ENCODE data around the gene MFSD2B. TPM values are rescaled to one million over a fixed set of nuclear protein-coding genes. Genes with fewer than 3 reads are reported as not detected.
A peak's percentile ranks its signal among the peaks of the same experiment; 100 is the strongest.

MFSD2B gene
- total RNA-seq, 1 experiment from 2014 or later = 0.42 TPM

DNA sequence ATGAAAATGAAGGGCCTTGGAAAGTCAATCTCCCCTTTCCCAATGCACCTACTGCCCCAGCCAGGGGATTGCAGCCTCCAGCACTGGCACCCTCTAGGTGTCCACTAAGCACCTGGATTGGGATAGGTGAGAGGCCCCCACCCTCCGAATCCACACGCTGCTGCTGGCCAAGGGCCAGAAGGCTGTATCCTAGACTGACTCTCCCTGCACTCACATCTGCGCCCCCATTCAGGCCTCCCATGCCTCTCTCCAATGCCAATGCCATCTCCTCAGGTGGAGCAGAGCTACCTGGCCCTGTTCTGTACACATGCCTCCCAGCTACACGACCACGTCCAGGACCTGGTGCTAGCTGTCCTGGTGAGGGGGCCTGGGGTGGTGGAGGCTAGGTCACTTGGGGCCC, 9.8 kb downstream of the MFSD2B start:
- peaks cover 13% of the 10 kb centered on the region for H3K36me3 Mint-ChIP-seq
- ChIA-PET CTCF (interaction anchor here (1.4 to 1.6 kb wide), 2 partner anchors 65 to 93 kb away, joined by 4 to 5 read pairs; partner anchors contain the start of genes ATAD2B and TP53I3), POLR2A (interaction anchor here (1.7 kb wide), 1 partner anchor 9 kb away, joined by 4 read pairs; the partner anchor contains the start of gene MFSD2B)
- TF ChIP-seq IRF2 (CRISPR knock-in tag; IDR thresholded peaks at IDR 0.05; ENCODE audit: borderline replicate concordance, low read depth) (no peak), TEAD4 (CRISPR knock-in tag; IDR thresholded peaks at IDR 0.05) (no peak), KAT7 (CRISPR knock-in tag; IDR thresholded peaks at IDR 0.05; ENCODE audit: borderline replicate concordance) (no peak), SOX15 (CRISPR knock-in tag; IDR thresholded peaks at IDR 0.05) (no peak), ZNF317 (CRISPR knock-in tag; IDR thresholded peaks at IDR 0.05; ENCODE audit: borderline replicate concordance, low read depth) (no peak), SMAD4 (CRISPR knock-in tag; IDR thresholded peaks at IDR 0.05) (no peak), ZNF671 (CRISPR knock-in tag; IDR thresholded peaks at IDR 0.05) (no peak)
- TF ChIP-seq, protein P1, sequence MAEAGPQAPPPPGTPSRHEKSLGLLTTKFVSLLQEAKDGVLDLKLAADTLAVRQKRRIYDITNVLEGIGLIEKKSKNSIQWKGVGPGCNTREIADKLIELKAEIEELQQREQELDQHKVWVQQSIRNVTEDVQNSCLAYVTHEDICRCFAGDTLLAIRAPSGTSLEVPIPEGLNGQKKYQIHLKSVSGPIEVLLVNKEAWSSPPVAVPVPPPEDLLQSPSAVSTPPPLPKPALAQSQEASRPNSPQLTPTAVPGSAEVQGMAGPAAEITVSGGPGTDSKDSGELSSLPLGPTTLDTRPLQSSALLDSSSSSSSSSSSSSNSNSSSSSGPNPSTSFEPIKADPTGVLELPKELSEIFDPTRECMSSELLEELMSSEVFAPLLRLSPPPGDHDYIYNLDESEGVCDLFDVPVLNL (CRISPR knock-in tag; IDR thresholded peaks at IDR 0.05; ENCODE audit: borderline replicate concordance, low read depth) = no peak
- TF ChIP-seq, protein P2, sequence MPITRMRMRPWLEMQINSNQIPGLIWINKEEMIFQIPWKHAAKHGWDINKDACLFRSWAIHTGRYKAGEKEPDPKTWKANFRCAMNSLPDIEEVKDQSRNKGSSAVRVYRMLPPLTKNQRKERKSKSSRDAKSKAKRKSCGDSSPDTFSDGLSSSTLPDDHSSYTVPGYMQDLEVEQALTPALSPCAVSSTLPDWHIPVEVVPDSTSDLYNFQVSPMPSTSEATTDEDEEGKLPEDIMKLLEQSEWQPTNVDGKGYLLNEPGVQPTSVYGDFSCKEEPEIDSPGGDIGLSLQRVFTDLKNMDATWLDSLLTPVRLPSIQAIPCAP (CRISPR knock-in tag; IDR thresholded peaks at IDR 0.05) = no peak
- TF ChIP-seq, protein P3, sequence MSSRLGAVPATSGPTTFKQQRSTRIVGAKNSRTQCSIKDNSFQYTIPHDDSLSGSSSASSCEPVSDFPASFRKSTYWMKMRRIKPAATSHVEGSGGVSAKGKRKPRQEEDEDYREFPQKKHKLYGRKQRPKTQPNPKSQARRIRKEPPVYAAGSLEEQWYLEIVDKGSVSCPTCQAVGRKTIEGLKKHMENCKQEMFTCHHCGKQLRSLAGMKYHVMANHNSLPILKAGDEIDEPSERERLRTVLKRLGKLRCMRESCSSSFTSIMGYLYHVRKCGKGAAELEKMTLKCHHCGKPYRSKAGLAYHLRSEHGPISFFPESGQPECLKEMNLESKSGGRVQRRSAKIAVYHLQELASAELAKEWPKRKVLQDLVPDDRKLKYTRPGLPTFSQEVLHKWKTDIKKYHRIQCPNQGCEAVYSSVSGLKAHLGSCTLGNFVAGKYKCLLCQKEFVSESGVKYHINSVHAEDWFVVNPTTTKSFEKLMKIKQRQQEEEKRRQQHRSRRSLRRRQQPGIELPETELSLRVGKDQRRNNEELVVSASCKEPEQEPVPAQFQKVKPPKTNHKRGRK (CRISPR knock-in tag; IDR thresholded peaks at IDR 0.05; ENCODE audit: borderline replicate concordance) = no peak
- TF ChIP-seq, protein P4, sequence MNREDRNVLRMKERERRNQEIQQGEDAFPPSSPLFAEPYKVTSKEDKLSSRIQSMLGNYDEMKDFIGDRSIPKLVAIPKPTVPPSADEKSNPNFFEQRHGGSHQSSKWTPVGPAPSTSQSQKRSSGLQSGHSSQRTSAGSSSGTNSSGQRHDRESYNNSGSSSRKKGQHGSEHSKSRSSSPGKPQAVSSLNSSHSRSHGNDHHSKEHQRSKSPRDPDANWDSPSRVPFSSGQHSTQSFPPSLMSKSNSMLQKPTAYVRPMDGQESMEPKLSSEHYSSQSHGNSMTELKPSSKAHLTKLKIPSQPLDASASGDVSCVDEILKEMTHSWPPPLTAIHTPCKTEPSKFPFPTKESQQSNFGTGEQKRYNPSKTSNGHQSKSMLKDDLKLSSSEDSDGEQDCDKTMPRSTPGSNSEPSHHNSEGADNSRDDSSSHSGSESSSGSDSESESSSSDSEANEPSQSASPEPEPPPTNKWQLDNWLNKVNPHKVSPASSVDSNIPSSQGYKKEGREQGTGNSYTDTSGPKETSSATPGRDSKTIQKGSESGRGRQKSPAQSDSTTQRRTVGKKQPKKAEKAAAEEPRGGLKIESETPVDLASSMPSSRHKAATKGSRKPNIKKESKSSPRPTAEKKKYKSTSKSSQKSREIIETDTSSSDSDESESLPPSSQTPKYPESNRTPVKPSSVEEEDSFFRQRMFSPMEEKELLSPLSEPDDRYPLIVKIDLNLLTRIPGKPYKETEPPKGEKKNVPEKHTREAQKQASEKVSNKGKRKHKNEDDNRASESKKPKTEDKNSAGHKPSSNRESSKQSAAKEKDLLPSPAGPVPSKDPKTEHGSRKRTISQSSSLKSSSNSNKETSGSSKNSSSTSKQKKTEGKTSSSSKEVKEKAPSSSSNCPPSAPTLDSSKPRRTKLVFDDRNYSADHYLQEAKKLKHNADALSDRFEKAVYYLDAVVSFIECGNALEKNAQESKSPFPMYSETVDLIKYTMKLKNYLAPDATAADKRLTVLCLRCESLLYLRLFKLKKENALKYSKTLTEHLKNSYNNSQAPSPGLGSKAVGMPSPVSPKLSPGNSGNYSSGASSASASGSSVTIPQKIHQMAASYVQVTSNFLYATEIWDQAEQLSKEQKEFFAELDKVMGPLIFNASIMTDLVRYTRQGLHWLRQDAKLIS (CRISPR knock-in tag; IDR thresholded peaks at IDR 0.05; ENCODE audit: borderline replicate concordance) = no peak
- peaks cover 40% of the 10 kb centered on the region for H3K4me1 Mint-ChIP-seq
- ATAC-seq (no peak), DNase-seq (ENCODE audit: low spot score) (no peak)
- H3K9me3 Mint-ChIP-seq = no peaks in the 10 kb centered on the region
- H3K4me3 Mint-ChIP-seq = no peak overlapping the region
- peak overlapping the region; percentile 23; the same call in 1 of the 2 replicates for H3K27ac Mint-ChIP-seq
- no peaks in the 10 kb centered on the region for H3K27me3 Mint-ChIP-seq (ENCODE audit: low read depth)

DNA sequence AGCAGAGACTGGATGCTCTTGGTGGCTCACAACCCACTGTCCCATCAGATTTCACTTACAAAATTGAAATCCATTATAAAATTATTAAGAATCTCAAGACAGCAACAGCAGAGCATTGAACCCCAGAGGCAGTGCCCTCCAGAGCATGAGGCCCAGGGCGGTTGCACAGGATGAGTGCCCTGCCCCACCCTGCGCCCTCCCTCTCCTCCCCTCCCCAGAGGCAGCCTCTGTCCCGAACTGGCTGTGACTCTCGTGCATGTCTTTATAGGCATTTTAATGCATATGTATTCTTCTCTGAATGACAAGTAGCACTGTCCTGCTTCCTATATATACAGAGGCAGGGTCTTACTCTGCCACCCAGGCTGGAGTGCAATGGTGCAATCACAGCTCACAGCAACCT, 10.4 kb downstream of the MFSD2B start:
- Mint-ChIP-seq H3K4me1 (peaks cover 45% of the 10 kb centered on the region), H3K36me3 (peaks cover 16% of the 10 kb centered on the region), H3K9me3 (no peaks in the 10 kb centered on the region), H3K4me3 (no peak overlapping the region), H3K27ac (no peak overlapping the region), H3K27me3 (ENCODE audit: low read depth) (no peaks in the 10 kb centered on the region)
- ChIA-PET POLR2A (interaction anchor here (1.7 kb wide), 1 partner anchor 10 kb away, joined by 4 read pairs; the partner anchor contains the start of gene MFSD2B), CTCF (interaction anchor here (1.4 to 1.6 kb wide), 2 partner anchors 65 to 93 kb away, joined by 4 to 5 read pairs; partner anchors contain the start of genes ATAD2B and TP53I3)
- no peak for DNase-seq (ENCODE audit: low spot score)
- no peak for TF ChIP-seq ZNF138 (CRISPR knock-in tag; conservative IDR thresholded peaks at IDR 0.05)
- no peak for TF ChIP-seq ZNF121 (CRISPR knock-in tag; IDR thresholded peaks at IDR 0.05)
- TF ChIP-seq JUN (CRISPR knock-in tag; IDR thresholded peaks at IDR 0.05) = no peak
- TF ChIP-seq, protein P5, sequence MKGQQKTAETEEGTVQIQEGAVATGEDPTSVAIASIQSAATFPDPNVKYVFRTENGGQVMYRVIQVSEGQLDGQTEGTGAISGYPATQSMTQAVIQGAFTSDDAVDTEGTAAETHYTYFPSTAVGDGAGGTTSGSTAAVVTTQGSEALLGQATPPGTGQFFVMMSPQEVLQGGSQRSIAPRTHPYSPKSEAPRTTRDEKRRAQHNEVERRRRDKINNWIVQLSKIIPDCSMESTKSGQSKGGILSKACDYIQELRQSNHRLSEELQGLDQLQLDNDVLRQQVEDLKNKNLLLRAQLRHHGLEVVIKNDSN (CRISPR knock-in tag; IDR thresholded peaks at IDR 0.05) = no peak
- no peak for TF ChIP-seq PRRX2 (CRISPR knock-in tag; IDR thresholded peaks at IDR 0.05)
- TF ChIP-seq ZNF263 (CRISPR knock-in tag; IDR thresholded peaks at IDR 0.05; ENCODE audit: low read depth) = no peak
- TF ChIP-seq ZBTB21 (CRISPR knock-in tag; IDR thresholded peaks at IDR 0.05; ENCODE audit: borderline replicate concordance) = no peak
- no peak for TF ChIP-seq SMAD3 (CRISPR knock-in tag; IDR thresholded peaks at IDR 0.05; ENCODE audit: borderline replicate concordance)
- no peak for TF ChIP-seq MXD4 (CRISPR knock-in tag; IDR thresholded peaks at IDR 0.05; ENCODE audit: borderline replicate concordance)
- TF ChIP-seq, protein P4 (CRISPR knock-in tag; IDR thresholded peaks at IDR 0.05; ENCODE audit: borderline replicate concordance) = no peak
- ATAC-seq = no peak

All from WTC11 (cell line).